Prostate gland (tissue), 2 donors: ENCODE measurements around the gene TMEM117. TPM values are rescaled to one million over a fixed set of nuclear protein-coding genes. Genes with fewer than 3 reads are reported as not detected.

Experiments used
- DNase-seq: peaks from one replicate; pipeline ENCODE4 v3.0.0-alpha.2; 2019; ENCODE audit warnings: low spot score
- H3K27ac ChIP-seq, 2 donors: fragments of 200-600 bp; sonication (generic); 2 replicates each; pipeline ENCODE4 v1.5.1; 2017 to 2019
- H3K27me3 ChIP-seq: fragments of 200-600 bp; sonication (generic); replicated peaks from 2 replicates; pipeline ENCODE4 v1.5.1; 2019; ENCODE audit not compliant: insufficient read depth
- H3K36me3 ChIP-seq, 2 donors: fragments of 200-600 bp; sonication (generic); 1 replicate in 1 of 2; 2 replicates in 1 of 2; pipeline versions ENCODE4 v1.5.1 to v1.8.1; 2017 to 2019
- H3K4me1 ChIP-seq: fragments of 200-600 bp; sonication (generic); replicated peaks from 2 replicates; pipeline ENCODE4 v1.5.1; 2019
- H3K4me3 ChIP-seq, 2 donors: fragments of 200-600 bp; sonication (generic); 2 replicates each; pipeline ENCODE4 v1.5.1; 2017 to 2019
- H3K9me3 ChIP-seq: fragments of 200-600 bp; sonication (generic); 2 replicates; pipeline ENCODE4 v1.5.1; 2017
- CTCF ChIP-seq, 4 experiments: fragments of 200-600 bp in 2 of 4; fragments of 450-650 bp in 2 of 4; sonication (generic) in 2 of 4; IDR thresholded peaks; 1 replicate in 3 of 4; 2 replicates in 1 of 4; pipeline ENCODE4 v1.5.1; 2016 to 2019; ENCODE audit warnings: antibody characterized with exemption in 4 of 4, mild to moderate bottlenecking in 2 of 4, moderate library complexity in 2 of 4
- POLR2A ChIP-seq: fragments of 450-650 bp; IDR thresholded peaks from one replicate; pipeline ENCODE4 v1.6.1; 2016; ENCODE audit warnings: antibody characterized with exemption, mild to moderate bottlenecking
- POLR2AphosphoS5 ChIP-seq: sonication (generic); formaldehyde crosslinking; IDR thresholded peaks from one replicate; pipeline ENCODE4 v1.6.1; 2017; ENCODE audit warnings: antibody characterized with exemption
- WGBS: methylation state at CpG from one replicate; pipeline ENCODE4 v1.1.5; 2018; 5-methylcytosine and 5-hydroxymethylcytosine counted together
- intact Hi-C: fragments of 100-400 bp; cut with DNase I; formaldehyde crosslinking; loops from one replicate; pipeline ENCODE4 v1.14.2; 2022
- total RNA-seq, 2 donors: library from RNA; depleted of rRNA; stranded (reverse); fragments of >200 nt; gene quantifications; one replicate each; pipeline ENCODE4 v1.1.0, GENCODE V29; 2016

TMEM117 gene
- 10 to 100 TPM; 15.5 to 26.5 TPM for total RNA-seq

GRCh38 chr12:43835656-43836474 lies at the start of gene TMEM117:
TMEM117 (plus strand) TSS chr12:43836081.
- no peak for TF ChIP-seq CTCF (IDR thresholded peaks at IDR 0.05)
- TF ChIP-seq POLR2A: peak; percentile 8
- TF ChIP-seq POLR2AphosphoS5: no peak
- WGBS: under 1% methylated on average over 85 of the region's 103 CpGs
- H3K9me3 ChIP-seq: no peaks in the 10 kb centered on the region
- H3K27ac ChIP-seq: peak within 1 kb of the TSS; percentile 94 to 95
- peak; percentile 55 for DNase-seq
- peak within 1 kb of the TSS; percentile 62 to 85 for H3K4me3 ChIP-seq
- no peaks in the 10 kb centered on the region for H3K27me3 ChIP-seq
- no peaks in the 10 kb centered on the region for H3K36me3 ChIP-seq
- intact Hi-C loops: no loop called here
- H3K4me1 ChIP-seq: no peaks in the 10 kb centered on the region

GRCh38 chr12:43786899-43787693 lies 48.8 kb upstream of the TMEM117 start:
- no peak overlapping the region for H3K27ac ChIP-seq
- no peaks in the 10 kb centered on the region for H3K27me3 ChIP-seq
- H3K9me3 ChIP-seq: no peaks in the 10 kb centered on the region
- H3K4me3 ChIP-seq: no peak overlapping the region
- H3K4me1 ChIP-seq: no peaks in the 10 kb centered on the region
- no peak for TF ChIP-seq CTCF (IDR thresholded peaks at IDR 0.05)
- TF ChIP-seq POLR2A: no peak
- TF ChIP-seq POLR2AphosphoS5: no peak
- intact Hi-C loops: no loop called here
- no peaks in the 10 kb centered on the region for H3K36me3 ChIP-seq
- no peak for DNase-seq

DNA sequence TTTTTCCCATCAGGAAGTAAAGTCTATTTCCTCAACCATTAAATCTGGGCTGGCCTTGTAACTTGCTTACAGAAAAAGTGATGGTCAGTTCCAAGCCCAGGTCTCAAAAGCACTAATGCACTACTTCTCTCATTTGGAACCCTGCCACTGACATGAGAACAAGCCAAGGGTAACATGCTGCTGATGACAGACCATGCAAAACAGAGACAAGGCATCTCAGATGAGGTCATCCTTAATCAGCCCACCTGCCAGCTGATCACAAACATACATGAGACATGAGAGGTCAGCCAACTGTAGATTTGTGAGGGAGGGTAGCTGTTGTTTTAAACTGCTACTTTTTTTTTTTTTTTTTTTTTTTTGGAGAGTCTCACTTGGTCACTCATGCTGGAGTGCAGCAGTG lies 45.9 kb upstream of the TMEM117 start:
- Histone ChIP-seq H3K27ac (no peak overlapping the region), H3K27me3 (no peaks in the 10 kb centered on the region), H3K4me1 (no peaks in the 10 kb centered on the region), H3K4me3 (no peak overlapping the region), H3K36me3 (no peaks in the 10 kb centered on the region), H3K9me3 (no peaks in the 10 kb centered on the region)
- TF ChIP-seq POLR2A: no peak
- TF ChIP-seq CTCF (IDR thresholded peaks at IDR 0.05): no peak
- no peak for TF ChIP-seq POLR2AphosphoS5
- no peak for DNase-seq
- intact Hi-C loops: no loop called here

- DNase-seq: no peak
- Histone ChIP-seq H3K4me1 (no peaks in the 10 kb centered on the region), H3K36me3 (no peaks in the 10 kb centered on the region), H3K27ac (no peak overlapping the region), H3K27me3 (no peaks in the 10 kb centered on the region), H3K4me3 (no peak overlapping the region), H3K9me3 (no peaks in the 10 kb centered on the region)
- intact Hi-C loops: no loop called here
- 56% methylated on average over 2 of the region's 2 CpGs for WGBS
- TF ChIP-seq POLR2A: no peak
- TF ChIP-seq POLR2AphosphoS5: no peak
- TF ChIP-seq CTCF (IDR thresholded peaks at IDR 0.05): no peak
Observed at GRCh38 chr12:43795716-43796280, 40.1 kb upstream of the TMEM117 start.
